H1 (cell line): Measurements from ENCODE around the gene DLL4.

Source experiments
- BRCA1 ChIP-seq: IDR thresholded peaks from 2 replicates; pipeline ENCODE4 v1.6.1; 2012; ENCODE audit warnings: low read depth, low read length, improper control_type of control experiment
- CTCF ChIP-seq, 3 experiments: IDR thresholded peaks; 1 replicate in 2 of 3; 2 replicates in 1 of 3; pipeline versions ENCODE4 v1.5.1 to v1.6.1; 2011; ENCODE audit warnings: low read length in 3 of 3, mild to moderate bottlenecking in 3 of 3, inconsistent platforms in 2 of 3, low read depth in 1 of 3, moderate library complexity in 1 of 3; ENCODE audit not compliant: insufficient read depth in 1 of 3; ENCODE audit errors: control extremely low read depth in 1 of 3
- POLR2A ChIP-seq, 2 experiments: IDR thresholded peaks; 1 replicate in 1 of 2; 2 replicates in 1 of 2; pipeline ENCODE4 v1.6.1; 2011; ENCODE audit warnings: low read depth in 2 of 2, low read length in 2 of 2, mild to moderate bottlenecking in 2 of 2; ENCODE audit errors: control extremely low read depth in 1 of 2

GRCh38 chr15:40906991-40907802, 21.9 kb upstream of the DLL4 start:
- TF ChIP-seq BRCA1 (no peak), POLR2A (IDR thresholded peaks at IDR 0.05; ENCODE audit: control extremely low read depth in 1 of 2, low read depth in 2 of 2, low read length in 2 of 2) (no peak), CTCF (IDR thresholded peaks at IDR 0.05; ENCODE audit: control extremely low read depth in 1 of 3, insufficient read depth in 1 of 3, low read depth in 1 of 3, low read length in 3 of 3) (no peak)
